Measurements from ENCODE around the gene CRIM1.

CRIM1 gene

GRCh38 chr2:36526226-36526625 lies 170.6 kb downstream of the CRIM1 start:
- Histone ChIP-seq H3K27ac (replicated peaks; ENCODE audit: low read length) (no peak overlapping the region), H3K36me3 (replicated peaks in 1 of 2; ENCODE audit: control insufficient read depth in 2 of 2, insufficient read depth in 2 of 2, low read length in 2 of 2) (peaks cover 3 to 17% of the 10 kb centered on the region in 2 donors), H2AK5ac (ENCODE audit: low read depth, low read length) (no peak overlapping the region), H2BK120ac (ENCODE audit: low read depth, low read length) (no peak overlapping the region), H2BK15ac (ENCODE audit: low read length) (no peak overlapping the region), H3K23ac (ENCODE audit: low read depth, low read length, poor library complexity) (no peak overlapping the region), H3K79me1 (ENCODE audit: low read depth, low read length) (no peaks in the 10 kb centered on the region), H4K91ac (ENCODE audit: low read depth, low read length, poor library complexity) (no peak overlapping the region), H3K4me1 (ENCODE audit: control insufficient read depth in 2 of 2, insufficient read depth in 1 of 2, low read depth in 1 of 2, low read length in 2 of 2) (peaks cover 0 to 7% of the 10 kb centered on the region in 2 donors), H3K4me2 (ENCODE audit: insufficient read depth, low read length, poor library complexity, severe bottlenecking) (no peak overlapping the region), H3K18ac (ENCODE audit: low read length) (no peak overlapping the region), H3K9ac (ENCODE audit: low read depth, low read length, poor library complexity) (no peak overlapping the region), H2BK12ac (ENCODE audit: low read length) (no peak overlapping the region), H3K9me3 (replicated peaks in 1 of 2; ENCODE audit: control insufficient read depth in 2 of 2, insufficient read depth in 1 of 2, low read depth in 1 of 2, low read length in 2 of 2) (no peaks in the 10 kb centered on the region), H4K8ac (ENCODE audit: low read depth, low read length) (no peak overlapping the region), H3K27me3 (ENCODE audit: control insufficient read depth in 3 of 3, insufficient read depth in 3 of 3, low read depth in 1 of 3, low read length in 3 of 3) (no peaks in the 10 kb centered on the region), H3K4ac (ENCODE audit: low read length) (no peak overlapping the region), H3K14ac (ENCODE audit: low read length) (no peak overlapping the region), H2AFZ (ENCODE audit: low read length) (no peak overlapping the region), H2BK5ac (ENCODE audit: low read length) (no peak overlapping the region), H3K4me3 (ENCODE audit: low read length in 2 of 2) (no peak overlapping the region)
- no CpG with 5 or more reads among the region's 2 CpGs for WGBS, 2 donors (ENCODE audit: extremely low coverage in 2 of 2, insufficient read length in 2 of 2, insufficient replicate concordance in 1 of 2)
- no peak for DNase-seq (ENCODE audit: low spot score)

DNA sequence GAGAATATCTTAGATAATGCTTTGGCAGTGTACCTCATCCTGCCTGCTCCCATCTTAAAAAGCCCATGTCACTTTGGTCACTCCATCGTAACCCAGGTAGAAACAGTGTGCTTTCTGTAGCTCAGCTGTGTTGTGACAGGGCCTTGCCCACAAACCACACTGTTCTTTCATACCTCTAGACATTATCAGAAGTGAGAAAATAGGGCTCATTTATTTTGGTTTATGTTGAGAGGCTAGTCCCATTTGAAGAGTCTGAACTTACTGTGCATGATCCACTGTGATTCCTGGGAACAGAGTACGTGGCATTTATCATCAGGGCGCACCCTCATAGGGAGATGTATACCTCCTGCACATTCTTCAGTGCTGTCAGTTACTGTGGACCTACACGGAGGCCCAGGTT lies 172.7 kb downstream of the CRIM1 start:
- no peak overlapping the region for H2BK15ac ChIP-seq (ENCODE audit: low read length)
- no peak overlapping the region for H2AK5ac ChIP-seq (ENCODE audit: low read depth, low read length)
- H3K4me1 ChIP-seq (ENCODE audit: control insufficient read depth in 2 of 2, insufficient read depth in 1 of 2, low read depth in 1 of 2, low read length in 2 of 2) = peaks cover 0 to 7% of the 10 kb centered on the region in 2 donors
- H3K18ac ChIP-seq (ENCODE audit: low read length) = no peak overlapping the region
- WGBS, 2 donors (ENCODE audit: extremely low coverage in 2 of 2, insufficient read length in 2 of 2, insufficient replicate concordance in 1 of 2) = no CpG with 5 or more reads among the region's 4 CpGs
- H3K36me3 ChIP-seq (replicated peaks in 1 of 2; ENCODE audit: control insufficient read depth in 2 of 2, insufficient read depth in 2 of 2, low read length in 2 of 2) = peaks cover 1 to 5% of the 10 kb centered on the region in 2 donors
- no peaks in the 10 kb centered on the region for H3K79me1 ChIP-seq (ENCODE audit: low read depth, low read length)
- no peaks in the 10 kb centered on the region for H3K27me3 ChIP-seq (ENCODE audit: control insufficient read depth in 3 of 3, insufficient read depth in 3 of 3, low read depth in 1 of 3, low read length in 3 of 3)
- no peak overlapping the region for H3K4ac ChIP-seq (ENCODE audit: low read length)
- H2BK120ac ChIP-seq (ENCODE audit: low read depth, low read length) = no peak overlapping the region
- no peak overlapping the region for H2AFZ ChIP-seq (ENCODE audit: low read length)
- DNase-seq (ENCODE audit: low spot score) = no peak
- H3K14ac ChIP-seq (ENCODE audit: low read length) = no peak overlapping the region
- H3K4me2 ChIP-seq (ENCODE audit: insufficient read depth, low read length, poor library complexity, severe bottlenecking) = no peak overlapping the region
- no peak overlapping the region for H4K8ac ChIP-seq (ENCODE audit: low read depth, low read length)
- no peak overlapping the region for H2BK5ac ChIP-seq (ENCODE audit: low read length)
- no peak overlapping the region for H3K4me3 ChIP-seq (ENCODE audit: low read length in 2 of 2)
- H2BK12ac ChIP-seq (ENCODE audit: low read length) = no peak overlapping the region
- H3K23ac ChIP-seq (ENCODE audit: low read depth, low read length, poor library complexity) = no peak overlapping the region
- H3K27ac ChIP-seq (replicated peaks; ENCODE audit: low read length) = no peak overlapping the region
- no peak overlapping the region for H4K91ac ChIP-seq (ENCODE audit: low read depth, low read length, poor library complexity)
- H3K9ac ChIP-seq (ENCODE audit: low read depth, low read length, poor library complexity) = no peak overlapping the region
- H3K9me3 ChIP-seq (replicated peaks in 1 of 2; ENCODE audit: control insufficient read depth in 2 of 2, insufficient read depth in 1 of 2, low read depth in 1 of 2, low read length in 2 of 2) = no peaks in the 10 kb centered on the region

- Histone ChIP-seq H3K4ac (ENCODE audit: low read length) (no peak overlapping the region), H3K23ac (ENCODE audit: low read depth, low read length, poor library complexity) (no peak overlapping the region), H3K4me1 (ENCODE audit: control insufficient read depth in 2 of 2, insufficient read depth in 1 of 2, low read depth in 1 of 2, low read length in 2 of 2) (peaks cover 0 to 7% of the 10 kb centered on the region in 2 donors), H4K91ac (ENCODE audit: low read depth, low read length, poor library complexity) (no peak overlapping the region), H3K4me3 (ENCODE audit: low read length in 2 of 2) (no peak overlapping the region), H3K18ac (ENCODE audit: low read length) (no peak overlapping the region), H3K4me2 (ENCODE audit: insufficient read depth, low read length, poor library complexity, severe bottlenecking) (no peak overlapping the region), H4K8ac (ENCODE audit: low read depth, low read length) (no peak overlapping the region), H3K27ac (replicated peaks; ENCODE audit: low read length) (no peak overlapping the region), H2BK15ac (ENCODE audit: low read length) (no peak overlapping the region), H3K36me3 (replicated peaks in 1 of 2; ENCODE audit: control insufficient read depth in 2 of 2, insufficient read depth in 2 of 2, low read length in 2 of 2) (no peaks in the 10 kb centered on the region), H3K9me3 (replicated peaks in 1 of 2; ENCODE audit: control insufficient read depth in 2 of 2, insufficient read depth in 1 of 2, low read depth in 1 of 2, low read length in 2 of 2) (no peaks in the 10 kb centered on the region), H2BK5ac (ENCODE audit: low read length) (no peak overlapping the region), H2AFZ (ENCODE audit: low read length) (no peak overlapping the region), H2BK12ac (ENCODE audit: low read length) (no peak overlapping the region), H3K14ac (ENCODE audit: low read length) (no peak overlapping the region), H3K27me3 (ENCODE audit: control insufficient read depth in 3 of 3, insufficient read depth in 3 of 3, low read depth in 1 of 3, low read length in 3 of 3) (no peaks in the 10 kb centered on the region), H3K79me1 (ENCODE audit: low read depth, low read length) (no peaks in the 10 kb centered on the region), H3K9ac (ENCODE audit: low read depth, low read length, poor library complexity) (no peak overlapping the region), H2AK5ac (ENCODE audit: low read depth, low read length) (no peak overlapping the region), H2BK120ac (ENCODE audit: low read depth, low read length) (no peak overlapping the region)
- DNase-seq (ENCODE audit: low spot score) = no peak
- no CpG with 5 or more reads among the region's 7 CpGs for WGBS, 2 donors (ENCODE audit: extremely low coverage in 2 of 2, insufficient read length in 2 of 2, insufficient replicate concordance in 1 of 2)
Observed at GRCh38 chr2:36528766-36529392, 173.3 kb downstream of the CRIM1 start.

DNA sequence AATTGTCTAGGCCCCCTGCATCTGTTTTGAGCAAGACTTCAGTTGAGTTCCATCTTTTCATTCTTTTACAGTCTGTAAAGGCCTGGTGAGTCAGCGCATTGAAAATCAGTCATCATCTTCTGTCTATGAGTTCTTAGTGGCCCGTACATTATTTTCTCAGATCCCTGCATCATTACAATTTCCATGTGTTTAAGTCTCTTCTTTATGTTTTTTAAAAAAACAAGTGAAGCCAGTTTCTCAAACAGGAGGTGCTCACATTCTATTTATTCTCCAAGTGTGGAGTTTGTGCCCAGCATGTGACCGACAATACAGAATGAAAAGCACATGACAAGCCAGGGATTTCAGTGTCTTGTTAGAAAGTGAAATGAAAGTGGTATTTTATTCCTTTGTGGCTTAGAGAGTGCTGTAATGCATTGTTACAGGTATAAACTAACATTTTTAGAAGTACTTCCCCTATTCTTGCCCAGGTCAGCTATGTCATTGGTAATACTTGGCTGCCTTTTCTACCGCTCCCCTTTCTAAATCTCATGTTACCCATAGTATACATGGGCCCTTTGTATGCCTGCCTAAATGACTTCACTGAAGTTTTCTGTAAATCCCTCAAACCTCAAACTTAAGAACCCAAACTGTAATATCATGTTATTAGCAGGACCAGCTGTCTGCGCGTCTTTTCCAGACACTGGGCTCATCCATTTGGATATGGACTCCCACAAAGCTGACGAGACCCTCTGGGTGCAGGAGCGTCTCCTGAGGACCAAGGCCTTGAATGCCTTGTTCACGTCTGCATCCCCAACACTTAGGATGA lies 174.8 kb downstream of the CRIM1 start:
- Histone ChIP-seq H3K36me3 (replicated peaks in 1 of 2; ENCODE audit: control insufficient read depth in 2 of 2, insufficient read depth in 2 of 2, low read length in 2 of 2) (no peaks in the 10 kb centered on the region), H2BK15ac (ENCODE audit: low read length) (no peak overlapping the region), H2AK5ac (ENCODE audit: low read depth, low read length) (no peak overlapping the region), H3K9ac (ENCODE audit: low read depth, low read length, poor library complexity) (no peak overlapping the region), H3K14ac (ENCODE audit: low read length) (no peak overlapping the region), H2AFZ (ENCODE audit: low read length) (peak overlapping the region; percentile 37), H3K9me3 (replicated peaks in 1 of 2; ENCODE audit: control insufficient read depth in 2 of 2, insufficient read depth in 1 of 2, low read depth in 1 of 2, low read length in 2 of 2) (no peaks in the 10 kb centered on the region), H2BK12ac (ENCODE audit: low read length) (no peak overlapping the region), H3K27me3 (ENCODE audit: control insufficient read depth in 3 of 3, insufficient read depth in 3 of 3, low read depth in 1 of 3, low read length in 3 of 3) (no peaks in the 10 kb centered on the region), H3K4ac (ENCODE audit: low read length) (no peak overlapping the region), H3K4me3 (ENCODE audit: low read length in 2 of 2) (no peak overlapping the region), H3K27ac (replicated peaks; ENCODE audit: low read length) (no peak overlapping the region), H4K8ac (ENCODE audit: low read depth, low read length) (no peak overlapping the region), H3K79me1 (ENCODE audit: low read depth, low read length) (no peaks in the 10 kb centered on the region), H2BK5ac (ENCODE audit: low read length) (no peak overlapping the region), H3K23ac (ENCODE audit: low read depth, low read length, poor library complexity) (no peak overlapping the region), H2BK120ac (ENCODE audit: low read depth, low read length) (no peak overlapping the region), H4K91ac (ENCODE audit: low read depth, low read length, poor library complexity) (no peak overlapping the region), H3K4me1 (ENCODE audit: control insufficient read depth in 2 of 2, insufficient read depth in 1 of 2, low read depth in 1 of 2, low read length in 2 of 2) (peaks cover 0 to 7% of the 10 kb centered on the region in 2 donors), H3K18ac (ENCODE audit: low read length) (no peak overlapping the region), H3K4me2 (ENCODE audit: insufficient read depth, low read length, poor library complexity, severe bottlenecking) (no peak overlapping the region)
- WGBS, 2 donors (ENCODE audit: extremely low coverage in 2 of 2, insufficient read length in 2 of 2, insufficient replicate concordance in 1 of 2) = no CpG with 5 or more reads among the region's 9 CpGs
- DNase-seq (ENCODE audit: low spot score) = no peak
